ENCODE measurements around the gene CTXND2.
"Not testable (repeated sequence)": the region's sequence is repeated elsewhere in the genome, so short reads cannot be mapped to it uniquely, and the experiment has no call there.

The CTXND2 gene

GRCh38 chr1:150893336-150893913, 6.5 kb downstream of the CTXND2 start:
- DNase-seq: no peak

GRCh38 chr1:150895618-150896017, 8.7 kb downstream of the CTXND2 start:
- no peak for DNase-seq

GRCh38 chr1:150899795-150900194, 12.9 kb downstream of the CTXND2 start:
- not testable (repeated sequence) for DNase-seq

GRCh38 chr1:150902346-150902745, 15.4 kb downstream of the CTXND2 start:
- no peak for DNase-seq

GRCh38 chr1:150902751-150903150, 15.8 kb downstream of the CTXND2 start:
- no peak for DNase-seq

- DNase-seq: peak; percentile 84
These were observed 18.4 kb downstream of the CTXND2 start for GRCh38 chr1:150905301-150905700.

GRCh38 chr1:150906329-150906728, 19.4 kb downstream of the CTXND2 start:
- DNase-seq: no peak

- DNase-seq: no peak
These were observed 19.9 kb downstream of the CTXND2 start for GRCh38 chr1:150906813-150907212.

- no peak for DNase-seq
These were observed 22.7 kb downstream of the CTXND2 start for GRCh38 chr1:150909585-150910180.

- no peak for DNase-seq
These were observed 25.7 kb downstream of the CTXND2 start for GRCh38 chr1:150912623-150913022.

GRCh38 chr1:150917387-150917786, 30.5 kb downstream of the CTXND2 start:
- DNase-seq: no peak

- peak; percentile 89 for DNase-seq
These were observed 35.6 kb downstream of the CTXND2 start for GRCh38 chr1:150922519-150922975.

GRCh38 chr1:150925080-150925479, 38.1 kb downstream of the CTXND2 start:
- DNase-seq: peak; percentile 30

- peak; percentile 98 for DNase-seq
These were observed 39.3 kb downstream of the CTXND2 start, which contains the start of gene SETDB1 for GRCh38 chr1:150926097-150926741. SETDB1 (plus strand) TSS chr1:150926363; CDS start chr1:150927715, 1,352 bp downstream.

- DNase-seq: no peak
These were observed 40.7 kb downstream of the CTXND2 start for GRCh38 chr1:150927624-150928023.

- no peak for DNase-seq
These were observed 41.4 kb downstream of the CTXND2 start for GRCh38 chr1:150928286-150928685.

- not testable (repeated sequence) for DNase-seq
These were observed 41.8 kb downstream of the CTXND2 start for GRCh38 chr1:150928775-150929174.

- DNase-seq: peak; percentile 38
These were observed 44.8 kb downstream of the CTXND2 start for GRCh38 chr1:150931773-150932172.

- no peak for DNase-seq
These were observed 57.9 kb downstream of the CTXND2 start for GRCh38 chr1:150944856-150945255.

- no peak for DNase-seq
These were observed 67.8 kb downstream of the CTXND2 start for GRCh38 chr1:150954708-150955107.

GRCh38 chr1:150955280-150955679, 68.3 kb downstream of the CTXND2 start:
- DNase-seq: peak; percentile 83

- no peak for DNase-seq
These were observed 70.7 kb downstream of the CTXND2 start for GRCh38 chr1:150957666-150958065.

- no peak for DNase-seq
These were observed 73.7 kb downstream of the CTXND2 start for GRCh38 chr1:150960646-150961045.

- DNase-seq: no peak
These were observed 74.8 kb downstream of the CTXND2 start for GRCh38 chr1:150961756-150962155.
